HCT116 (cell line): Measurements from ENCODE around the gene UACA. TPM values are rescaled to one million over a fixed set of nuclear protein-coding genes. Genes with fewer than 3 reads are reported as not detected.

Experiments
- ATAC-seq: fragments of 200-7000 bp; cut with Tn5 transposase; 2 replicates; pipeline ENCODE4 v1.9.1; 2020; ENCODE audit warnings: mild to moderate bottlenecking, moderate library complexity
- BruUV-seq: library from RNA; stranded (reverse); fragments of 400-500 nt; replicated peaks from 2 replicates; lab custom pipeline; 2021; lab: Mats Ljungman, UMichigan
- CTCF ChIA-PET: fragments of 300-600 bp; sonication (Branson Sonifier 250); formaldehyde crosslinking; loops from one replicate; lab custom pipeline; 2021; ENCODE audit warnings: antibody characterized with exemption; lab: Charles Lee
- POLR2A ChIA-PET: fragments of 300-600, 350-600 bp; sonication (Branson Sonifier 250); formaldehyde crosslinking; loops from one replicate; lab custom pipeline; 2021; ENCODE audit warnings: antibody characterized with exemption; lab: Charles Lee
- RAD21 ChIA-PET, 2 experiments: fragments of 300-600 bp; sonication (Branson Sonifier 250); formaldehyde crosslinking; loops; one replicate each; lab custom pipeline; 2023; ENCODE audit warnings: low total read pairs in 2 of 2; ENCODE audit not compliant: uncharacterized antibody in 2 of 2, unreplicated experiment in 2 of 2, low non-redundant PET in 1 of 2; lab: Charles Lee
- DNase-seq: peaks from one replicate; pipeline ENCODE4 v3.0.0-alpha.2; 2010; ENCODE audit warnings: low read depth, low spot score
- H2AFZ ChIP-seq: fragments of 200-600 bp; shearing (Covaris generic), sonication (generic); 2 replicates; pipeline ENCODE4 v1.6.1; 2017; ENCODE audit warnings: low read depth, mixed run types, mixed read lengths, antibody characterized with exemption, low read length; ENCODE audit not compliant: poor library complexity, severe bottlenecking
- H3K27ac ChIP-seq: 2 replicates; pipeline ENCODE4 v1.5.1; 2012; ENCODE audit warnings: low read depth, low read length
- H3K27me3 ChIP-seq: fragments of 200-600 bp; sonication (generic); 2 replicates; pipeline ENCODE4 v1.6.1; 2016; ENCODE audit warnings: mixed run types, low read length, mixed read lengths; ENCODE audit not compliant: insufficient read depth
- H3K36me3 ChIP-seq, 2 experiments: fragments of 200-500 bp in 1 of 2; fragments of 200-600 bp in 1 of 2; sonication (Bioruptor generic) in 1 of 2; sonication (generic) in 1 of 2; 2 replicates each; pipeline versions ENCODE4 v1.5.1 to v1.6.1; 2014 to 2016; ENCODE audit warnings: low read length in 2 of 2, inconsistent platforms in 1 of 2, mixed read lengths in 1 of 2, mixed run types in 1 of 2; ENCODE audit not compliant: insufficient read depth in 2 of 2, control insufficient read depth in 1 of 2
- H3K4me1 ChIP-seq, 2 experiments: fragments of 200-600 bp in 1 of 2; sonication (generic) in 1 of 2; 2 replicates each; pipeline versions ENCODE4 v1.5.1 to v1.6.1; 2012 to 2017; ENCODE audit warnings: low read length in 2 of 2, inconsistent platforms in 1 of 2, mild to moderate bottlenecking in 1 of 2, mixed read lengths in 1 of 2, mixed run types in 1 of 2, moderate library complexity in 1 of 2; ENCODE audit not compliant: insufficient read depth in 2 of 2, control insufficient read depth in 1 of 2
- H3K4me2 ChIP-seq: fragments of 200-600 bp; sonication (generic); 2 replicates; pipeline ENCODE4 v1.6.1; 2017; ENCODE audit warnings: mixed run types, low read length, mixed read lengths
- H3K4me3 ChIP-seq, 2 experiments: fragments of 200-600 bp in 1 of 2; sonication (generic) in 1 of 2; replicated peaks in 1 of 2; 2 replicates each; pipeline ENCODE4 v1.5.1; 2011 to 2016; ENCODE audit warnings: low read length in 2 of 2, control low read depth in 1 of 2, low read depth in 1 of 2, mild to moderate bottlenecking in 1 of 2, mixed read lengths in 1 of 2, mixed run types in 1 of 2
- H3K79me2 ChIP-seq: fragments of 200-600 bp; sonication (generic); 2 replicates; pipeline ENCODE4 v1.6.1; 2017; ENCODE audit warnings: mild to moderate bottlenecking, mixed run types, low read length, moderate library complexity, mixed read lengths; ENCODE audit not compliant: insufficient read depth
- H3K9ac ChIP-seq: fragments of 200-600 bp; sonication (generic); 2 replicates; pipeline ENCODE4 v1.6.1; 2016; ENCODE audit warnings: low read length, mixed read lengths
- H3K9me2 ChIP-seq: fragments of 200-600 bp; sonication (generic), shearing (Covaris generic); 2 replicates; pipeline ENCODE4 v1.6.1; 2017; ENCODE audit warnings: mixed run types, mild to moderate bottlenecking, moderate library complexity; ENCODE audit not compliant: insufficient read depth
- H3K9me3 ChIP-seq, 2 experiments: fragments of 200-500 bp in 1 of 2; fragments of 200-600 bp in 1 of 2; sonication (Bioruptor generic) in 1 of 2; sonication (generic) in 1 of 2; 2 replicates each; pipeline ENCODE4 v1.6.1; 2014 to 2017; ENCODE audit warnings: low read length in 2 of 2, mixed read lengths in 2 of 2, inconsistent platforms in 1 of 2, low read depth in 1 of 2, mild to moderate bottlenecking in 1 of 2, mixed run types in 1 of 2, moderate library complexity in 1 of 2; ENCODE audit not compliant: control insufficient read depth in 1 of 2, insufficient read depth in 1 of 2
- H4K20me1 ChIP-seq: fragments of 200-600 bp; sonication (generic), shearing (Covaris generic); 2 replicates; pipeline ENCODE4 v1.6.1; 2017; ENCODE audit warnings: mixed run types, mild to moderate bottlenecking, moderate library complexity; ENCODE audit not compliant: insufficient read depth
- CEBPB ChIP-seq: IDR thresholded peaks from 2 replicates; pipeline ENCODE4 v1.6.1; 2012; ENCODE audit warnings: low read depth
- EGR1 ChIP-seq: IDR thresholded peaks from 2 replicates; pipeline ENCODE4 v1.6.1; 2012; ENCODE audit warnings: low read depth
- EZH2 ChIP-seq: fragments of 200-600 bp; sonication (generic); IDR thresholded peaks from 2 replicates; pipeline ENCODE4 v1.6.1; 2017; ENCODE audit warnings: antibody characterized with exemption, mixed run types
- EZH2phosphoT487 ChIP-seq: fragments of 200-600 bp; IDR thresholded peaks from 2 replicates; pipeline ENCODE4 v1.6.1; 2018; ENCODE audit warnings: antibody characterized with exemption, borderline replicate concordance
- FOSL1 ChIP-seq: IDR thresholded peaks from 2 replicates; pipeline ENCODE4 v1.6.1; 2012; ENCODE audit warnings: low read depth
- JUND ChIP-seq: IDR thresholded peaks from 2 replicates; pipeline ENCODE4 v1.6.1; 2012
- POLR2A ChIP-seq: IDR thresholded peaks from 2 replicates; pipeline ENCODE4 v1.7.0; 2011; ENCODE audit warnings: borderline replicate concordance; ENCODE audit not compliant: insufficient read depth, insufficient read length; ENCODE audit errors: extremely low read depth
- POLR2AphosphoS5 ChIP-seq: IDR thresholded peaks from 2 replicates; pipeline ENCODE4 v1.6.1; 2011; ENCODE audit warnings: mild to moderate bottlenecking, low read depth, low read length, moderate library complexity
- RAD21 ChIP-seq: IDR thresholded peaks from 2 replicates; pipeline ENCODE4 v1.6.1; 2012; ENCODE audit warnings: low read depth, mild to moderate bottlenecking
- SIN3A ChIP-seq: IDR thresholded peaks from 2 replicates; pipeline ENCODE4 v1.6.1; 2012; ENCODE audit warnings: low read depth
- SRF ChIP-seq: IDR thresholded peaks from 2 replicates; pipeline ENCODE4 v1.6.1; 2012; ENCODE audit warnings: low read depth
- TCF7L2 ChIP-seq: IDR thresholded peaks from 2 replicates; pipeline ENCODE4 v1.7.0; 2011; ENCODE audit warnings: borderline replicate concordance, inconsistent platforms; ENCODE audit not compliant: insufficient read depth, insufficient read length; ENCODE audit errors: extremely low read depth
- YY1 ChIP-seq: IDR thresholded peaks from 2 replicates; pipeline ENCODE4 v1.6.1; 2011; ENCODE audit warnings: low read length, low read depth, moderate library complexity, mild to moderate bottlenecking; ENCODE audit not compliant: insufficient replicate concordance; ENCODE audit errors: extremely low read depth
- ZNF274 ChIP-seq: fragments of 200-500 bp; sonication (Bioruptor generic); IDR thresholded peaks from 2 replicates; pipeline ENCODE4 v1.6.1; 2014; ENCODE audit warnings: mild to moderate bottlenecking, low read depth, low read length, inconsistent platforms
- intact Hi-C: fragments of 100-400 bp; cut with micrococcal nuclease; formaldehyde crosslinking; loops from 2 replicates; pipeline ENCODE4 v1.10.0; 2022
- total RNA-seq: library from RNA; stranded (reverse); gene quantifications from one replicate; pipeline ENCODE4 v1.2.1, GENCODE V29; 2021; ENCODE audit not compliant: unreplicated experiment
- TF ChIP-seq, protein P1 (sequence below): IDR thresholded peaks from 2 replicates; pipeline ENCODE4 v1.6.1; 2012
- TF ChIP-seq, protein P2 (sequence below): IDR thresholded peaks from 2 replicates; pipeline ENCODE4 v1.6.1; 2011; ENCODE audit warnings: mild to moderate bottlenecking, low read length, moderate library complexity; ENCODE audit not compliant: insufficient replicate concordance; ENCODE audit errors: extremely low read depth
- TF ChIP-seq, protein P3 (sequence below), 3 experiments: fragments of 200-600 bp in 1 of 3; sonication (generic) in 1 of 3; IDR thresholded peaks in 2 of 3; conservative IDR thresholded peaks in 1 of 3; 2 replicates each; pipeline ENCODE4 v1.5.1; 2012 to 2017; ENCODE audit warnings: low read depth in 2 of 3, low read length in 2 of 3, antibody characterized with exemption in 1 of 3, borderline replicate concordance in 1 of 3, control low read depth in 1 of 3, mild to moderate bottlenecking in 1 of 3, mixed read lengths in 1 of 3, mixed run types in 1 of 3, moderate library complexity in 1 of 3; ENCODE audit not compliant: insufficient read depth in 1 of 3
- TF ChIP-seq, protein P4 (sequence below): IDR thresholded peaks from 2 replicates; pipeline ENCODE4 v1.6.1; 2012

The UACA gene
- total RNA-seq, 1 experiment from 2014 or later: 47.4 TPM

DNA sequence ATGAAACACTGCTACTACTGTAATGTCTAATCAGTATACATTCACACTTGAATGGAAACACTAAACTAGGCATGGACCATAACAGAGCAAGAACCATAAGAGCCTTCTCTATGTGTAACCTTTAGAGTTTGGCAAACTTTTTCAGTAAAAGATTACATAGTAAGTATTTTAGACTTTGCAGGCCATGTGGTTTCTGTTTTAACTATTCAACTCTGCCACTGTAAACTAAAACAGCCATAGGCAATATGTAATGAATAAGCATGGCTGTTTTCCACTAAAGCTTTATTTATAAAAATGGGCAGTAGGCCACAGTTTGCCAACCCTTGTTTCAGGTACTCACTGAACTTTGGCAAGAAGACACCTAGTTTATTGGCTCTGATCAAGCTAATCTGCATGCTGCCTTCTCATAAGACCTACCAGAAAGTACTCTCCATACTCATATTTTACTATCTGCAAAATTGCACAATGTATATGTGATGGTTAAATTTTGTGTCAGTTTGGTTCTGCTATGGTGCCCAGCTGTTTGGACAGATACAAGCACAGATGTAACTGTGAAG is 46.0 kb downstream of the UACA start:
- H3K27ac ChIP-seq: no peak overlapping the region
- H3K27me3 ChIP-seq: no peaks in the 10 kb centered on the region
- intact Hi-C loops: no loop called here
- no peaks in the 10 kb centered on the region for H4K20me1 ChIP-seq
- no peak overlapping the region for H3K4me2 ChIP-seq
- CTCF ChIA-PET: no interaction called here
- no peaks in the 10 kb centered on the region for H3K36me3 ChIP-seq
- TF ChIP-seq EZH2 (no peak), EZH2phosphoT487 (no peak), JUND (no peak), SIN3A (no peak), TCF7L2 (no peak), EGR1 (no peak), CEBPB (no peak), FOSL1 (no peak), RAD21 (no peak), POLR2A (no peak), SRF (no peak), ZNF274 (no peak), YY1 (no peak), POLR2AphosphoS5 (no peak)
- TF ChIP-seq, protein P1, sequence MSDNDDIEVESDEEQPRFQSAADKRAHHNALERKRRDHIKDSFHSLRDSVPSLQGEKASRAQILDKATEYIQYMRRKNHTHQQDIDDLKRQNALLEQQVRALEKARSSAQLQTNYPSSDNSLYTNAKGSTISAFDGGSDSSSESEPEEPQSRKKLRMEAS: no peak
- TF ChIP-seq, protein P2, sequence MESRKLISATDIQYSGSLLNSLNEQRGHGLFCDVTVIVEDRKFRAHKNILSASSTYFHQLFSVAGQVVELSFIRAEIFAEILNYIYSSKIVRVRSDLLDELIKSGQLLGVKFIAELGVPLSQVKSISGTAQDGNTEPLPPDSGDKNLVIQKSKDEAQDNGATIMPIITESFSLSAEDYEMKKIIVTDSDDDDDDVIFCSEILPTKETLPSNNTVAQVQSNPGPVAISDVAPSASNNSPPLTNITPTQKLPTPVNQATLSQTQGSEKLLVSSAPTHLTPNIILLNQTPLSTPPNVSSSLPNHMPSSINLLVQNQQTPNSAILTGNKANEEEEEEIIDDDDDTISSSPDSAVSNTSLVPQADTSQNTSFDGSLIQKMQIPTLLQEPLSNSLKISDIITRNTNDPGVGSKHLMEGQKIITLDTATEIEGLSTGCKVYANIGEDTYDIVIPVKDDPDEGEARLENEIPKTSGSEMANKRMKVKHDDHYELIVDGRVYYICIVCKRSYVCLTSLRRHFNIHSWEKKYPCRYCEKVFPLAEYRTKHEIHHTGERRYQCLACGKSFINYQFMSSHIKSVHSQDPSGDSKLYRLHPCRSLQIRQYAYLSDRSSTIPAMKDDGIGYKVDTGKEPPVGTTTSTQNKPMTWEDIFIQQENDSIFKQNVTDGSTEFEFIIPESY: no peak
- TF ChIP-seq, protein P3, sequence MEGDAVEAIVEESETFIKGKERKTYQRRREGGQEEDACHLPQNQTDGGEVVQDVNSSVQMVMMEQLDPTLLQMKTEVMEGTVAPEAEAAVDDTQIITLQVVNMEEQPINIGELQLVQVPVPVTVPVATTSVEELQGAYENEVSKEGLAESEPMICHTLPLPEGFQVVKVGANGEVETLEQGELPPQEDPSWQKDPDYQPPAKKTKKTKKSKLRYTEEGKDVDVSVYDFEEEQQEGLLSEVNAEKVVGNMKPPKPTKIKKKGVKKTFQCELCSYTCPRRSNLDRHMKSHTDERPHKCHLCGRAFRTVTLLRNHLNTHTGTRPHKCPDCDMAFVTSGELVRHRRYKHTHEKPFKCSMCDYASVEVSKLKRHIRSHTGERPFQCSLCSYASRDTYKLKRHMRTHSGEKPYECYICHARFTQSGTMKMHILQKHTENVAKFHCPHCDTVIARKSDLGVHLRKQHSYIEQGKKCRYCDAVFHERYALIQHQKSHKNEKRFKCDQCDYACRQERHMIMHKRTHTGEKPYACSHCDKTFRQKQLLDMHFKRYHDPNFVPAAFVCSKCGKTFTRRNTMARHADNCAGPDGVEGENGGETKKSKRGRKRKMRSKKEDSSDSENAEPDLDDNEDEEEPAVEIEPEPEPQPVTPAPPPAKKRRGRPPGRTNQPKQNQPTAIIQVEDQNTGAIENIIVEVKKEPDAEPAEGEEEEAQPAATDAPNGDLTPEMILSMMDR (IDR thresholded peaks at IDR 0.05 in 2 of 3, conservative IDR thresholded peaks at IDR 0.05 in 1 of 3; ENCODE audit: borderline replicate concordance in 1 of 3, insufficient read depth in 1 of 3, low read depth in 2 of 3, low read length in 2 of 3): no peak
- TF ChIP-seq, protein P4, sequence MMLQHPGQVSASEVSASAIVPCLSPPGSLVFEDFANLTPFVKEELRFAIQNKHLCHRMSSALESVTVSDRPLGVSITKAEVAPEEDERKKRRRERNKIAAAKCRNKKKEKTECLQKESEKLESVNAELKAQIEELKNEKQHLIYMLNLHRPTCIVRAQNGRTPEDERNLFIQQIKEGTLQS: no peak
- no peak overlapping the region for H3K9ac ChIP-seq
- RAD21 ChIA-PET: no interaction called here
- no peak overlapping the region for H2AFZ ChIP-seq
- no peak for DNase-seq
- no TSS peak for BruUV-seq
- no peak overlapping the region for H3K4me3 ChIP-seq
- no peaks in the 10 kb centered on the region for H3K9me3 ChIP-seq
- POLR2A ChIA-PET: no interaction called here
- no peak for ATAC-seq
- no peaks in the 10 kb centered on the region for H3K9me2 ChIP-seq
- 0 out of 2 replicates have a peak, but pooled peaks cover 4% of the 10 kb centered on the region for H3K79me2 ChIP-seq
- peaks cover 5 to 14% of the 10 kb centered on the region in 2 experiments; a peak in 3 of 4 replicates for H3K4me1 ChIP-seq
